Liver (tissue), 9 donors: ENCODE measurements around the gene MASP1. TPM values are rescaled to one million over a fixed set of nuclear protein-coding genes. Genes with fewer than 3 reads are reported as not detected.

Source experiments
- DNase-seq: peaks from one replicate; pipeline ENCODE4 v3.0.0-alpha.2; 2017; ENCODE audit warnings: low spot score
- H3K27ac ChIP-seq, 2 donors: one replicate each; pipeline ENCODE4 v1.7.0; 2013; ENCODE audit warnings: inconsistent platforms in 2 of 2, low read length in 2 of 2, control low read depth in 1 of 2, low read depth in 1 of 2, mild to moderate bottlenecking in 1 of 2
- H3K27me3 ChIP-seq, 4 donors: one replicate each; pipeline versions ENCODE4 v1.6.1 to v1.7.0; 2013; ENCODE audit warnings: low read length in 3 of 4, inconsistent platforms in 1 of 4, mild to moderate bottlenecking in 1 of 4, moderate library complexity in 1 of 4; ENCODE audit not compliant: control insufficient read depth in 4 of 4, insufficient read depth in 4 of 4
- H3K36me3 ChIP-seq, 4 donors: one replicate each; pipeline versions ENCODE4 v1.6.1 to v1.7.0; 2013; ENCODE audit warnings: low read length in 3 of 4, mild to moderate bottlenecking in 3 of 4, low read depth in 1 of 4, moderate library complexity in 1 of 4; ENCODE audit not compliant: control insufficient read depth in 4 of 4, insufficient read depth in 3 of 4
- H3K4me1 ChIP-seq, 4 donors: one replicate each; pipeline versions ENCODE4 v1.6.1 to v1.7.0; 2013; ENCODE audit warnings: low read length in 3 of 4, mild to moderate bottlenecking in 3 of 4, moderate library complexity in 1 of 4; ENCODE audit not compliant: control insufficient read depth in 4 of 4, insufficient read depth in 4 of 4
- H3K4me3 ChIP-seq, 3 donors: one replicate each; pipeline versions ENCODE4 v1.6.1 to v1.7.0; 2013; ENCODE audit warnings: low read length in 3 of 3, control low read depth in 1 of 3, low read depth in 1 of 3, mild to moderate bottlenecking in 1 of 3
- H3K9ac ChIP-seq, 2 donors: one replicate each; pipeline ENCODE4 v1.7.0; 2013; ENCODE audit warnings: low read length in 2 of 2, mild to moderate bottlenecking in 2 of 2, moderate library complexity in 2 of 2, control low read depth in 1 of 2, low read depth in 1 of 2
- H3K9me3 ChIP-seq, 4 donors: one replicate each; pipeline versions ENCODE4 v1.6.1 to v1.7.0; 2013; ENCODE audit warnings: low read length in 3 of 4; ENCODE audit not compliant: control insufficient read depth in 4 of 4
- ATF3 ChIP-seq: IDR thresholded peaks from 2 replicates; pipeline ENCODE4 v1.6.1; 2016; ENCODE audit warnings: antibody characterized with exemption
- EGR1 ChIP-seq, 2 donors: IDR thresholded peaks; 2 replicates each; pipeline ENCODE4 v1.6.1; 2016 to 2018; ENCODE audit warnings: antibody characterized with exemption in 2 of 2, low read depth in 2 of 2
- FOXA1 ChIP-seq: IDR thresholded peaks from 2 replicates; pipeline ENCODE4 v1.6.1; 2016; ENCODE audit warnings: antibody characterized with exemption
- FOXA2 ChIP-seq: IDR thresholded peaks from 2 replicates; pipeline ENCODE4 v1.6.1; 2016; ENCODE audit warnings: antibody characterized with exemption
- GABPA ChIP-seq, 2 donors: IDR thresholded peaks in 1 of 2; conservative IDR thresholded peaks in 1 of 2; 2 replicates each; pipeline ENCODE4 v1.6.1; 2016; ENCODE audit warnings: antibody characterized with exemption in 2 of 2, mild to moderate bottlenecking in 1 of 2, moderate library complexity in 1 of 2
- HNF4A ChIP-seq, 2 donors: conservative IDR thresholded peaks; 2 replicates each; pipeline ENCODE4 v1.6.1; 2016; ENCODE audit warnings: antibody characterized with exemption in 2 of 2, mild to moderate bottlenecking in 2 of 2
- HNF4G ChIP-seq: IDR thresholded peaks from 2 replicates; pipeline ENCODE4 v1.6.1; 2016; ENCODE audit warnings: antibody characterized with exemption
- JUND ChIP-seq, 2 donors: IDR thresholded peaks; 2 replicates each; pipeline ENCODE4 v1.6.1; 2016; ENCODE audit warnings: antibody characterized with exemption in 2 of 2
- NR2F2 ChIP-seq: IDR thresholded peaks from 2 replicates; pipeline ENCODE4 v1.6.1; 2016; ENCODE audit warnings: antibody characterized with exemption
- RAD21 ChIP-seq, 2 donors: IDR thresholded peaks; 2 replicates each; pipeline ENCODE4 v1.6.1; 2016; ENCODE audit warnings: antibody characterized with exemption in 2 of 2, mild to moderate bottlenecking in 2 of 2
- RXRA ChIP-seq, 2 donors: IDR thresholded peaks; 2 replicates each; pipeline ENCODE4 v1.6.1; 2017 to 2018; ENCODE audit warnings: antibody characterized with exemption in 2 of 2, mild to moderate bottlenecking in 1 of 2
- SP1 ChIP-seq: IDR thresholded peaks from 2 replicates; pipeline ENCODE4 v1.6.1; 2018; ENCODE audit warnings: antibody characterized with exemption, mild to moderate bottlenecking
- YY1 ChIP-seq: IDR thresholded peaks from 2 replicates; pipeline ENCODE4 v1.6.1; 2016; ENCODE audit warnings: antibody characterized with exemption, mild to moderate bottlenecking
- ZBTB33 ChIP-seq: IDR thresholded peaks from 2 replicates; pipeline ENCODE4 v1.6.1; 2016; ENCODE audit warnings: antibody characterized with exemption
- WGBS: extraction: QIAGEN DNeasy Blood & Tissue Kit; methylation state at CpG from one replicate; pipeline ENCODE4 v1.1.7; 2013; 5-methylcytosine and 5-hydroxymethylcytosine counted together
- polyA plus RNA-seq, 2 donors: library from polyadenylated mRNA; stranded (reverse) in 1 of 2; unstranded in 1 of 2; fragments of 200-250 nt in 1 of 2; fragments of >200 nt in 1 of 2; fragmentation: Nextera tagmentation in 1 of 2; extraction: Ambion mirVana in 1 of 2; gene quantifications; one replicate each; pipeline versions ENCODE4 v1.2.1 to v1.2.3, GENCODE V29; 2013 to 2015
- total RNA-seq, 2 donors: library from RNA; depleted of rRNA; stranded (reverse); fragments of >200 nt; gene quantifications; one replicate each; pipeline ENCODE4 v1.2.3, GENCODE V29; 2014
- TF ChIP-seq, protein P1 (sequence below): IDR thresholded peaks from 2 replicates; pipeline ENCODE4 v1.6.1; 2016; ENCODE audit warnings: antibody characterized with exemption, mild to moderate bottlenecking
- TF ChIP-seq, protein P2 (sequence below): fragments of 150-350 bp; IDR thresholded peaks from 2 replicates; pipeline ENCODE4 v1.5.1; 2017; ENCODE audit warnings: improper control_type of control experiment, low read depth, low read length; ENCODE audit not compliant: missing input control
- TF ChIP-seq, protein P3 (sequence below): IDR thresholded peaks from 2 replicates; pipeline ENCODE4 v1.6.1; 2016; ENCODE audit warnings: antibody characterized with exemption
- donor health status: healthy.
- donor health status: healthy.
- donor health status: healthy.
- donor health status: healthy.
- donor health status: healthy.

MASP1 gene
- total and polyA plus RNA-seq, 4 donors: 53.2 to 83.8 (median 73.8) TPM

DNA sequence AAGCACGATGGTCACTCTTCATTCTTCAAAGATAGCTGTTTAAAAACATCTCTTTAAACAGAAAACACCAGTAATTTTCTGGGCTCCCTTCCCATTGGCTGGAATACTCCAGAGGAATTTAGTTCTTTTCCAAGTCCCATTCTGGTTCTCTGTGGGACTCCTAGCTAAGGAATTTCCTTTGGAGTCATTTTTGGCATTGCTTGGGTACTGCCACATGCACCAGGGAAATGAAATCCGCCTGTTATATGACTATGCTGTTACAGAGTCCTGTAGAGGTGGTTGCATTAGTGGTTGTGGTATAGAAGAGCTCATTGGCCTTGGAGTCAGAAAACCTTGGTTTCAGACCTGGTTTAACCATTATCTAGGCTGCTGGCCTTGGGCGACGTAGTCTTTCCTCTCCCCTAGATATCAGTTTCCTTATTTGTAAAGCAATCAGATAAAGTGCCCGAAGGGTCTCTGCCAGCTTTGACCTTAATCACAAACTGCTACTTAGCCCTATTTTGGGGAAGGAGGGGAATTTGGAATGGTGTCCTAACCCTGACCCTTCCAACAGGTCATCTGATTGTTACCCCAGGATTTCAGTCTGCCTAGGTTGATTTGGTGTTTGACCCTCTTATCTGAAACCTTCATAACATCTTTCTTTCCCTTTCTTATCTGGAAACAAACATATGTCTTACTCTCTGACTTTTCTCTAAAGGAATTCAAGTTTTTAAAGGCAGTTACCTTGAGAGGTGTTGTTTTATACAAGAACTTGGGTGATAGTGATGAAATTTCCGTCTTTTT, 80.8 kb downstream of the MASP1 start:
- no peak for DNase-seq
- 65% methylated on average over 6 of the region's 6 CpGs for WGBS
- Histone ChIP-seq H3K36me3 (no peaks in the 10 kb centered on the region), H3K27me3 (no peaks in the 10 kb centered on the region), H3K9ac (no peak overlapping the region), H3K4me1 (no peaks in the 10 kb centered on the region), H3K27ac (no peak overlapping the region), H3K9me3 (no peaks in the 10 kb centered on the region), H3K4me3 (no peak overlapping the region)
- no peak for TF ChIP-seq RAD21 (IDR thresholded peaks at IDR 0.05)
- TF ChIP-seq NR2F2: peak; percentile 25
- TF ChIP-seq ATF3: no peak
- TF ChIP-seq, protein P1, sequence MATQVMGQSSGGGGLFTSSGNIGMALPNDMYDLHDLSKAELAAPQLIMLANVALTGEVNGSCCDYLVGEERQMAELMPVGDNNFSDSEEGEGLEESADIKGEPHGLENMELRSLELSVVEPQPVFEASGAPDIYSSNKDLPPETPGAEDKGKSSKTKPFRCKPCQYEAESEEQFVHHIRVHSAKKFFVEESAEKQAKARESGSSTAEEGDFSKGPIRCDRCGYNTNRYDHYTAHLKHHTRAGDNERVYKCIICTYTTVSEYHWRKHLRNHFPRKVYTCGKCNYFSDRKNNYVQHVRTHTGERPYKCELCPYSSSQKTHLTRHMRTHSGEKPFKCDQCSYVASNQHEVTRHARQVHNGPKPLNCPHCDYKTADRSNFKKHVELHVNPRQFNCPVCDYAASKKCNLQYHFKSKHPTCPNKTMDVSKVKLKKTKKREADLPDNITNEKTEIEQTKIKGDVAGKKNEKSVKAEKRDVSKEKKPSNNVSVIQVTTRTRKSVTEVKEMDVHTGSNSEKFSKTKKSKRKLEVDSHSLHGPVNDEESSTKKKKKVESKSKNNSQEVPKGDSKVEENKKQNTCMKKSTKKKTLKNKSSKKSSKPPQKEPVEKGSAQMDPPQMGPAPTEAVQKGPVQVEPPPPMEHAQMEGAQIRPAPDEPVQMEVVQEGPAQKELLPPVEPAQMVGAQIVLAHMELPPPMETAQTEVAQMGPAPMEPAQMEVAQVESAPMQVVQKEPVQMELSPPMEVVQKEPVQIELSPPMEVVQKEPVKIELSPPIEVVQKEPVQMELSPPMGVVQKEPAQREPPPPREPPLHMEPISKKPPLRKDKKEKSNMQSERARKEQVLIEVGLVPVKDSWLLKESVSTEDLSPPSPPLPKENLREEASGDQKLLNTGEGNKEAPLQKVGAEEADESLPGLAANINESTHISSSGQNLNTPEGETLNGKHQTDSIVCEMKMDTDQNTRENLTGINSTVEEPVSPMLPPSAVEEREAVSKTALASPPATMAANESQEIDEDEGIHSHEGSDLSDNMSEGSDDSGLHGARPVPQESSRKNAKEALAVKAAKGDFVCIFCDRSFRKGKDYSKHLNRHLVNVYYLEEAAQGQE: peak; percentile 37
- TF ChIP-seq SP1: no peak

DNA sequence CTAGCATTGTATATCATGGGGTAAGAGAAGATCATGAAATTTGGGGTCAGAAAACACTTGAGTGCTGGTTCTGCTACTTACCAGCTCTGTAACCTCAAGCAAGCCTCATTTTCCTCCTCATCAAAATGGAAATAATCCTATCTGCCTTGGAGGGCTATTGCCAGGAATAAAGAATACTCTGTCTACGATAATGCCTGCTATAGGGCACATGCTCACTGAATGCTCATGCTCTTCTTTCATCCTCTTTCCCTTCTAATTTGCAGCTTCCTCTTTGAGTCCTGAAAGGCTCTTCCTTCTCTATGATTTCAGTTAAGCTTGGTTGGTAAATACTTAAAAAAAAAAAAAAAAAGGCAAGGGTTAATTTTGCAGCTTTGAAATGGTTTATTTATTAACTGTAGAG, 81.4 kb downstream of the MASP1 start:
- Histone ChIP-seq H3K36me3 (no peaks in the 10 kb centered on the region), H3K4me1 (no peaks in the 10 kb centered on the region), H3K9me3 (no peaks in the 10 kb centered on the region), H3K9ac (no peak overlapping the region), H3K4me3 (no peak overlapping the region), H3K27me3 (no peaks in the 10 kb centered on the region), H3K27ac (no peak overlapping the region)
- WGBS: 79% methylated on average over 1 of the region's 1 CpG
- no peak for TF ChIP-seq SP1
- TF ChIP-seq HNF4A (conservative IDR thresholded peaks at IDR 0.05): no peak
- no peak for TF ChIP-seq FOXA1
- TF ChIP-seq, protein P2, sequence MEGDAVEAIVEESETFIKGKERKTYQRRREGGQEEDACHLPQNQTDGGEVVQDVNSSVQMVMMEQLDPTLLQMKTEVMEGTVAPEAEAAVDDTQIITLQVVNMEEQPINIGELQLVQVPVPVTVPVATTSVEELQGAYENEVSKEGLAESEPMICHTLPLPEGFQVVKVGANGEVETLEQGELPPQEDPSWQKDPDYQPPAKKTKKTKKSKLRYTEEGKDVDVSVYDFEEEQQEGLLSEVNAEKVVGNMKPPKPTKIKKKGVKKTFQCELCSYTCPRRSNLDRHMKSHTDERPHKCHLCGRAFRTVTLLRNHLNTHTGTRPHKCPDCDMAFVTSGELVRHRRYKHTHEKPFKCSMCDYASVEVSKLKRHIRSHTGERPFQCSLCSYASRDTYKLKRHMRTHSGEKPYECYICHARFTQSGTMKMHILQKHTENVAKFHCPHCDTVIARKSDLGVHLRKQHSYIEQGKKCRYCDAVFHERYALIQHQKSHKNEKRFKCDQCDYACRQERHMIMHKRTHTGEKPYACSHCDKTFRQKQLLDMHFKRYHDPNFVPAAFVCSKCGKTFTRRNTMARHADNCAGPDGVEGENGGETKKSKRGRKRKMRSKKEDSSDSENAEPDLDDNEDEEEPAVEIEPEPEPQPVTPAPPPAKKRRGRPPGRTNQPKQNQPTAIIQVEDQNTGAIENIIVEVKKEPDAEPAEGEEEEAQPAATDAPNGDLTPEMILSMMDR: no peak
- TF ChIP-seq RXRA (IDR thresholded peaks at IDR 0.05): no peak
- no peak for TF ChIP-seq EGR1 (IDR thresholded peaks at IDR 0.05; ENCODE audit: low read depth in 2 of 2)
- no peak for TF ChIP-seq GABPA (IDR thresholded peaks at IDR 0.05 in 1 of 2, conservative IDR thresholded peaks at IDR 0.05 in 1 of 2)
- TF ChIP-seq, protein P1: no peak
- no peak for TF ChIP-seq ZBTB33
- no peak for TF ChIP-seq HNF4G
- no peak for TF ChIP-seq ATF3
- TF ChIP-seq NR2F2: no peak
- TF ChIP-seq YY1: no peak
- no peak for TF ChIP-seq RAD21 (IDR thresholded peaks at IDR 0.05)
- no peak for TF ChIP-seq FOXA2
- TF ChIP-seq, protein P3, sequence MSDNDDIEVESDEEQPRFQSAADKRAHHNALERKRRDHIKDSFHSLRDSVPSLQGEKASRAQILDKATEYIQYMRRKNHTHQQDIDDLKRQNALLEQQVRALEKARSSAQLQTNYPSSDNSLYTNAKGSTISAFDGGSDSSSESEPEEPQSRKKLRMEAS: no peak
- no peak for TF ChIP-seq JUND (IDR thresholded peaks at IDR 0.05)
- no peak for DNase-seq
